Osteoblast (primary cell): ENCODE results near the gene RAD51B. TPM values are rescaled to one million over a fixed set of nuclear protein-coding genes. Genes with fewer than 3 reads are reported as not detected.

Experiments
- DNase-seq: peaks from one replicate; pipeline ENCODE4 v3.0.0; 2011; ENCODE audit warnings: low spot score, mixed read lengths; ENCODE audit not compliant: insufficient read length; ENCODE audit errors: missing footprints
- H2AFZ ChIP-seq: 2 replicates; pipeline ENCODE4 v1.6.0; 2011; ENCODE audit warnings: mild to moderate bottlenecking, low read length
- H3K27ac ChIP-seq: 2 replicates; pipeline ENCODE4 v1.5.1; 2011; ENCODE audit warnings: mild to moderate bottlenecking, low read depth, low read length, moderate library complexity
- H3K27me3 ChIP-seq: 2 replicates; pipeline ENCODE4 v1.6.0; 2012; ENCODE audit warnings: mild to moderate bottlenecking, control low read depth, inconsistent platforms, low read length, moderate library complexity; ENCODE audit not compliant: insufficient read depth
- H3K36me3 ChIP-seq: 2 replicates; pipeline ENCODE4 v1.5.1; 2011; ENCODE audit warnings: mild to moderate bottlenecking, low read length, control low read depth, moderate library complexity; ENCODE audit not compliant: insufficient read depth
- H3K4me1 ChIP-seq: 2 replicates; pipeline ENCODE4 v1.5.1; 2011; ENCODE audit warnings: mild to moderate bottlenecking, low read length, control low read depth, moderate library complexity; ENCODE audit not compliant: insufficient read depth
- H3K4me2 ChIP-seq: 2 replicates; pipeline ENCODE4 v1.6.0; 2011; ENCODE audit warnings: mild to moderate bottlenecking, low read length; ENCODE audit not compliant: insufficient read depth
- H3K4me3 ChIP-seq: fragments of 200-600 bp; sonication (generic); 3 replicates; pipeline ENCODE4 v1.5.1; 2012; ENCODE audit warnings: mild to moderate bottlenecking, low read length, inconsistent platforms; ENCODE audit not compliant: insufficient read depth
- H3K79me2 ChIP-seq: 2 replicates; pipeline ENCODE4 v1.6.0; 2012; ENCODE audit warnings: mild to moderate bottlenecking, low read length, control low read depth, inconsistent platforms; ENCODE audit not compliant: insufficient read depth
- H3K9me3 ChIP-seq: 2 replicates; pipeline ENCODE4 v1.5.1; 2011; ENCODE audit warnings: low read depth, low read length, control low read depth
- H4K20me1 ChIP-seq: 2 replicates; pipeline ENCODE4 v1.6.0; 2012; ENCODE audit warnings: mild to moderate bottlenecking, low read length, control low read depth; ENCODE audit not compliant: insufficient read depth
- total RNA-seq: library from RNA; depleted of rRNA; stranded (reverse); fragments of >200 nt; gene quantifications from 2 replicates; pipeline ENCODE4 v1.2.3, GENCODE V29; 2012
- TF ChIP-seq, protein P1 (sequence below): IDR thresholded peaks from 2 replicates; pipeline ENCODE4 v1.5.1; 2011; ENCODE audit warnings: mild to moderate bottlenecking, low read depth, low read length, moderate library complexity; ENCODE audit errors: extremely low read depth

Gene RAD51B
- total RNA-seq, 1 donor = 13.8 TPM

GRCh38 chr14:67886191-67886590 is 66.6 kb downstream of the RAD51B start:
- Histone ChIP-seq H3K79me2 (no peaks in the 10 kb centered on the region), H4K20me1 (no peaks in the 10 kb centered on the region)
- TF ChIP-seq, protein P1, sequence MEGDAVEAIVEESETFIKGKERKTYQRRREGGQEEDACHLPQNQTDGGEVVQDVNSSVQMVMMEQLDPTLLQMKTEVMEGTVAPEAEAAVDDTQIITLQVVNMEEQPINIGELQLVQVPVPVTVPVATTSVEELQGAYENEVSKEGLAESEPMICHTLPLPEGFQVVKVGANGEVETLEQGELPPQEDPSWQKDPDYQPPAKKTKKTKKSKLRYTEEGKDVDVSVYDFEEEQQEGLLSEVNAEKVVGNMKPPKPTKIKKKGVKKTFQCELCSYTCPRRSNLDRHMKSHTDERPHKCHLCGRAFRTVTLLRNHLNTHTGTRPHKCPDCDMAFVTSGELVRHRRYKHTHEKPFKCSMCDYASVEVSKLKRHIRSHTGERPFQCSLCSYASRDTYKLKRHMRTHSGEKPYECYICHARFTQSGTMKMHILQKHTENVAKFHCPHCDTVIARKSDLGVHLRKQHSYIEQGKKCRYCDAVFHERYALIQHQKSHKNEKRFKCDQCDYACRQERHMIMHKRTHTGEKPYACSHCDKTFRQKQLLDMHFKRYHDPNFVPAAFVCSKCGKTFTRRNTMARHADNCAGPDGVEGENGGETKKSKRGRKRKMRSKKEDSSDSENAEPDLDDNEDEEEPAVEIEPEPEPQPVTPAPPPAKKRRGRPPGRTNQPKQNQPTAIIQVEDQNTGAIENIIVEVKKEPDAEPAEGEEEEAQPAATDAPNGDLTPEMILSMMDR = no peak

DNA sequence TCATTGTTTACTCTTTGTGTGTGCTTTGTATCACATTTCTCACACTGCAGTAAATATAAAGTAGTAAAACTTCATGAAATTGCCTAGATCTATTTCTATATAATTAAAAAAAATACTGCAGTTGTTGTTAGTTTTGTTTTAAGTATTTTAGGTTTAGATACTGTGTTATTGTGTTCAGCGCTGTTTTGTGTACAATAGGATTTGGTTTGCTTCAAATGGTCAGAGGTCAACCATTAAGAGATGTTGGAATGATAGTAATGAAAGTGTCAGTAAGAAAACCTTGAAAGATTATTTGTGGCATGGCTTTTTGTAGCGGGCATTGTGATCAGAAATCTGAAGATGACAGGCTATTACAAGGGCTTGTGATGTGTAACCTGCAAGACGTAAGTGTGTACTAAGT is 67.9 kb downstream of the RAD51B start:
- H3K9me3 ChIP-seq = no peaks in the 10 kb centered on the region
- TF ChIP-seq, protein P1 = no peak

More at GRCh38 chr14:67886191-67886590, 66.6 kb downstream of the RAD51B start:
- Histone ChIP-seq H3K36me3 (no peaks in the 10 kb centered on the region), H2AFZ (no peak overlapping the region), H3K4me2 (no peak overlapping the region), H3K27ac (no peak overlapping the region), H3K4me3 (no peak overlapping the region), H3K9me3 (no peaks in the 10 kb centered on the region), H3K27me3 (no peaks in the 10 kb centered on the region), H3K4me1 (no peaks in the 10 kb centered on the region)
- DNase-seq = no peak

GRCh38 chr14:67889455-67889854 is 69.9 kb downstream of the RAD51B start:
- DNase-seq = no peak
- Histone ChIP-seq H3K9me3 (no peaks in the 10 kb centered on the region), H3K27ac (no peak overlapping the region), H4K20me1 (no peaks in the 10 kb centered on the region), H2AFZ (no peak overlapping the region), H3K4me1 (no peaks in the 10 kb centered on the region), H3K79me2 (no peaks in the 10 kb centered on the region), H3K36me3 (no peaks in the 10 kb centered on the region), H3K4me2 (no peak overlapping the region), H3K4me3 (no peak overlapping the region), H3K27me3 (no peaks in the 10 kb centered on the region)
- TF ChIP-seq, protein P1 = no peak

More for the DNA sequence above, 67.9 kb downstream of the RAD51B start:
- H3K27ac ChIP-seq = no peak overlapping the region
- DNase-seq = no peak
- H3K4me1 ChIP-seq = no peaks in the 10 kb centered on the region
- no peak overlapping the region for H2AFZ ChIP-seq
- H3K27me3 ChIP-seq = no peaks in the 10 kb centered on the region
- H3K36me3 ChIP-seq = no peaks in the 10 kb centered on the region
- no peaks in the 10 kb centered on the region for H4K20me1 ChIP-seq
- H3K79me2 ChIP-seq = no peaks in the 10 kb centered on the region
- H3K4me2 ChIP-seq = no peak overlapping the region
- no peak overlapping the region for H3K4me3 ChIP-seq

DNA sequence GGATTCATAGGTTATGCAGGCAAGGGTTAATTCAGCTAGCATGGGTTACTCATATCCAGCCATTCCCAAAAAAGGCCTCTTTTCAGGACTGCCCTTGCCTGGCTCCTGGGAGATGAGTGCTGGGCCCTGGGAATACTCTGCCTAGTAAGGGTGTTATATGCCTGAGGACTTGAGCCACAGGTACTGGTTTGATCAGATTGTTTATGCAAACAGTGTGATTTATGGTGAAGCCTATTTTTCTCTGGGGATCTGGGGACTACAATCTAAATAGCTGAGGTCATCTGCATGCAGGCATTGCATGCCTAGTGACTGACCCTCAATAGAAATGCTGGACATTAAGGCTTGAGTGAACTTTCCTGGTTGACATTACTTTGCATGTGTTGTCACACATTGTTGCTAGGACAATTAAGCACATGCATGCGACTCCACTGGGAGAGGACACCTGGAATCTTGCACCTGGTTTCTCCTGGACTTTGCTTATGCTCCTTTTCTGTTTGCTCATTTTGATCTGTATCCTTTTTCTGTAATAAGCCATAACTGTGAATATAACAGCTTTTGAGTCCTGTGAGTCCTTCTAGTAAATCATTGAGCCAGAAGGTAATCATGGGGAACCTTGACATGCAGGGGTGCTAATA is 73.0 kb downstream of the RAD51B start:
- Histone ChIP-seq H3K9me3 (no peaks in the 10 kb centered on the region), H3K27me3 (no peaks in the 10 kb centered on the region), H3K36me3 (no peaks in the 10 kb centered on the region), H4K20me1 (no peaks in the 10 kb centered on the region), H3K79me2 (no peaks in the 10 kb centered on the region), H3K4me2 (no peak overlapping the region), H3K27ac (no peak overlapping the region), H2AFZ (no peak overlapping the region), H3K4me1 (no peaks in the 10 kb centered on the region), H3K4me3 (no peak overlapping the region)
- no peak for DNase-seq
- TF ChIP-seq, protein P1 = no peak
